ENCODE results near the gene TEX22.

TEX22 gene

GRCh38 chr14:105431256-105431655 lies 32.9 kb downstream of the TEX22 start:
- no peak for DNase-seq (ENCODE audit: low spot score in 2 of 2)
- peaks cover 26% of the 10 kb centered on the region for H3K36me3 ChIP-seq (replicated peaks)
- H3K4me1 ChIP-seq = no peaks in the 10 kb centered on the region
- H3K4me3 ChIP-seq = no peak overlapping the region
- H3K27me3 ChIP-seq (ENCODE audit: low read depth) = no peaks in the 10 kb centered on the region
- in situ Hi-C loops (cut with MboI; ENCODE audit: low sequenced_read_pairs) = no loop called here
- no peaks in the 10 kb centered on the region for H3K9me3 ChIP-seq

GRCh38 chr14:105432657-105433056 lies 34.3 kb downstream of the TEX22 start:
- no peak for DNase-seq (ENCODE audit: low spot score in 2 of 2)
- Histone ChIP-seq H3K27me3 (ENCODE audit: low read depth) (no peaks in the 10 kb centered on the region), H3K4me3 (no peak overlapping the region), H3K36me3 (replicated peaks) (peaks cover 18% of the 10 kb centered on the region), H3K4me1 (no peaks in the 10 kb centered on the region), H3K9me3 (no peaks in the 10 kb centered on the region)
- in situ Hi-C loops (cut with MboI; ENCODE audit: low sequenced_read_pairs) = no loop called here

GRCh38 chr14:105433161-105433605 lies 34.8 kb downstream of the TEX22 start:
- in situ Hi-C loops (cut with MboI; ENCODE audit: low sequenced_read_pairs) = no loop called here
- DNase-seq (ENCODE audit: low spot score in 2 of 2) = no peak
- Histone ChIP-seq H3K4me3 (no peak overlapping the region), H3K4me1 (no peaks in the 10 kb centered on the region), H3K9me3 (no peaks in the 10 kb centered on the region), H3K36me3 (replicated peaks) (peaks cover 18% of the 10 kb centered on the region), H3K27me3 (ENCODE audit: low read depth) (no peaks in the 10 kb centered on the region)

- DNase-seq (ENCODE audit: low spot score in 2 of 2) = no peak
- in situ Hi-C loops (cut with MboI; ENCODE audit: low sequenced_read_pairs) = no loop called here
- Histone ChIP-seq H3K4me3 (no peak overlapping the region), H3K4me1 (no peaks in the 10 kb centered on the region), H3K27me3 (ENCODE audit: low read depth) (no peaks in the 10 kb centered on the region), H3K36me3 (replicated peaks) (peaks cover 8% of the 10 kb centered on the region), H3K9me3 (no peaks in the 10 kb centered on the region)
Measured at GRCh38 chr14:105436402-105436801, 38.1 kb downstream of the TEX22 start.

- Histone ChIP-seq H3K9me3 (no peaks in the 10 kb centered on the region), H3K27me3 (ENCODE audit: low read depth) (no peaks in the 10 kb centered on the region), H3K4me1 (no peaks in the 10 kb centered on the region), H3K36me3 (replicated peaks) (peaks cover 7% of the 10 kb centered on the region), H3K4me3 (no peak overlapping the region)
- DNase-seq (ENCODE audit: low spot score in 2 of 2) = no peak
- in situ Hi-C loops (cut with MboI; ENCODE audit: low sequenced_read_pairs) = no loop called here
Measured at GRCh38 chr14:105436891-105437722, 38.8 kb downstream of the TEX22 start.

- Histone ChIP-seq H3K4me1 (no peaks in the 10 kb centered on the region), H3K27me3 (ENCODE audit: low read depth) (no peaks in the 10 kb centered on the region), H3K9me3 (no peaks in the 10 kb centered on the region), H3K4me3 (no peak overlapping the region), H3K36me3 (replicated peaks) (peaks cover 10% of the 10 kb centered on the region)
- no peak for DNase-seq (ENCODE audit: low spot score in 2 of 2)
- in situ Hi-C loops (cut with MboI; ENCODE audit: low sequenced_read_pairs) = no loop called here
Measured at GRCh38 chr14:105437723-105438500, 39.6 kb downstream of the TEX22 start.

- peaks cover 15% of the 10 kb centered on the region for H3K36me3 ChIP-seq (replicated peaks)
- no peak for DNase-seq (ENCODE audit: low spot score in 2 of 2)
- H3K4me3 ChIP-seq = no peak overlapping the region
- in situ Hi-C loops (cut with MboI; ENCODE audit: low sequenced_read_pairs) = no loop called here
- no peaks in the 10 kb centered on the region for H3K9me3 ChIP-seq
- H3K27me3 ChIP-seq (ENCODE audit: low read depth) = no peaks in the 10 kb centered on the region
- H3K4me1 ChIP-seq = no peaks in the 10 kb centered on the region
Measured at GRCh38 chr14:105439179-105439578, 40.8 kb downstream of the TEX22 start.

- Histone ChIP-seq H3K27me3 (ENCODE audit: low read depth) (no peaks in the 10 kb centered on the region), H3K36me3 (replicated peaks) (peaks cover 13% of the 10 kb centered on the region), H3K9me3 (no peaks in the 10 kb centered on the region), H3K4me3 (no peak overlapping the region), H3K4me1 (no peaks in the 10 kb centered on the region)
- in situ Hi-C loops (cut with MboI; ENCODE audit: low sequenced_read_pairs) = no loop called here
- no peak for DNase-seq (ENCODE audit: low spot score in 2 of 2)
Measured at GRCh38 chr14:105439710-105440553, 41.6 kb downstream of the TEX22 start.

GRCh38 chr14:105440554-105440900 lies 42.2 kb downstream of the TEX22 start:
- Histone ChIP-seq H3K36me3 (replicated peaks) (peaks cover 12% of the 10 kb centered on the region), H3K9me3 (no peaks in the 10 kb centered on the region), H3K4me3 (no peak overlapping the region), H3K27me3 (ENCODE audit: low read depth) (no peaks in the 10 kb centered on the region), H3K4me1 (no peaks in the 10 kb centered on the region)
- in situ Hi-C loops (cut with MboI; ENCODE audit: low sequenced_read_pairs) = no loop called here
- no peak for DNase-seq (ENCODE audit: low spot score in 2 of 2)

- Histone ChIP-seq H3K27me3 (ENCODE audit: low read depth) (no peaks in the 10 kb centered on the region), H3K4me3 (no peak overlapping the region), H3K4me1 (no peaks in the 10 kb centered on the region), H3K9me3 (no peaks in the 10 kb centered on the region), H3K36me3 (replicated peaks) (peaks cover 16% of the 10 kb centered on the region)
- no peak for DNase-seq (ENCODE audit: low spot score in 2 of 2)
- in situ Hi-C loops (cut with MboI; ENCODE audit: low sequenced_read_pairs) = no loop called here
Measured at GRCh38 chr14:105440992-105441391, 42.7 kb downstream of the TEX22 start.

- Histone ChIP-seq H3K4me3 (no peak overlapping the region), H3K27me3 (ENCODE audit: low read depth) (no peaks in the 10 kb centered on the region), H3K4me1 (no peaks in the 10 kb centered on the region), H3K36me3 (replicated peaks) (peaks cover 20% of the 10 kb centered on the region), H3K9me3 (no peaks in the 10 kb centered on the region)
- no peak for DNase-seq (ENCODE audit: low spot score in 2 of 2)
- in situ Hi-C loops (cut with MboI; ENCODE audit: low sequenced_read_pairs) = no loop called here
Measured at GRCh38 chr14:105442125-105442524, 43.8 kb downstream of the TEX22 start.

- peaks cover 20% of the 10 kb centered on the region for H3K36me3 ChIP-seq (replicated peaks)
- no peaks in the 10 kb centered on the region for H3K27me3 ChIP-seq (ENCODE audit: low read depth)
- H3K9me3 ChIP-seq = no peaks in the 10 kb centered on the region
- no peaks in the 10 kb centered on the region for H3K4me1 ChIP-seq
- H3K4me3 ChIP-seq = no peak overlapping the region
- in situ Hi-C loops (cut with MboI; ENCODE audit: low sequenced_read_pairs) = no loop called here
- DNase-seq (ENCODE audit: low spot score in 2 of 2) = no peak
Measured at GRCh38 chr14:105442834-105443233, 44.5 kb downstream of the TEX22 start.

- in situ Hi-C loops (cut with MboI; ENCODE audit: low sequenced_read_pairs) = no loop called here
- Histone ChIP-seq H3K36me3 (replicated peaks) (peaks cover 28% of the 10 kb centered on the region), H3K4me1 (no peaks in the 10 kb centered on the region), H3K27me3 (ENCODE audit: low read depth) (no peaks in the 10 kb centered on the region), H3K9me3 (no peaks in the 10 kb centered on the region), H3K4me3 (no peak overlapping the region)
- DNase-seq (ENCODE audit: low spot score in 2 of 2) = no peak
Measured at GRCh38 chr14:105444859-105445258, 46.5 kb downstream of the TEX22 start.

Measured in HAP-1 (cell line).